HepG2 (cell line): ENCODE data around the gene TBC1D24. TPM values are rescaled to one million over a fixed set of nuclear protein-coding genes. Genes with fewer than 3 reads are reported as not detected.

Experiments used
- ASH2L ChIP-seq: fragments of 300-600, 200-600 bp; sonication (generic); IDR thresholded peaks from 2 replicates; pipeline ENCODE4 v1.7.0; 2017; ENCODE audit warnings: low read depth, mild to moderate bottlenecking, moderate library complexity, mixed read lengths, low read length; ENCODE audit not compliant: insufficient read length
- CREB1 ChIP-seq, 2 experiments: fragments of 450-650 bp in 1 of 2; IDR thresholded peaks; 2 replicates each; pipeline ENCODE4 v1.6.1; 2016 to 2017; ENCODE audit warnings: control low read depth in 1 of 2, mild to moderate bottlenecking in 1 of 2, missing compliant biosample characterization in 1 of 2, missing genetic modification characterization in 1 of 2
- ISX ChIP-seq: sonication (generic); formaldehyde crosslinking; conservative IDR thresholded peaks from 2 replicates; pipeline ENCODE4 v1.5.0; 2020; ENCODE audit warnings: missing genetic modification reagents
- JDP2 ChIP-seq: sonication (generic); formaldehyde crosslinking; IDR thresholded peaks from 2 replicates; pipeline ENCODE4 v1.8.1; 2022; ENCODE audit warnings: missing genetic modification reagents, borderline replicate concordance
- MTA3 ChIP-seq: sonication (generic); formaldehyde crosslinking; IDR thresholded peaks from 2 replicates; pipeline ENCODE4 v1.4.0; 2020; ENCODE audit warnings: missing genetic modification reagents
- NFE2L1 ChIP-seq: sonication (generic); formaldehyde crosslinking; IDR thresholded peaks from 2 replicates; pipeline ENCODE4 v1.4.0; 2020; ENCODE audit warnings: missing genetic modification reagents, mild to moderate bottlenecking, borderline replicate concordance
- NR2F6 ChIP-seq, 2 experiments: IDR thresholded peaks; 2 replicates each; pipeline ENCODE4 v1.6.1; 2016; ENCODE audit warnings: antibody characterized with exemption in 1 of 2, mild to moderate bottlenecking in 1 of 2
- REPIN1 ChIP-seq: sonication (generic); formaldehyde crosslinking; IDR thresholded peaks from 2 replicates; pipeline ENCODE4 v1.8.0; 2022; ENCODE audit warnings: missing genetic modification reagents, low read depth, mild to moderate bottlenecking, borderline replicate concordance
- SP140L ChIP-seq: sonication (generic); formaldehyde crosslinking; IDR thresholded peaks from 2 replicates; pipeline ENCODE4 v1.4.0; 2020; ENCODE audit warnings: missing genetic modification reagents, borderline replicate concordance
- ZNF124 ChIP-seq: sonication (generic); formaldehyde crosslinking; IDR thresholded peaks from 2 replicates; pipeline ENCODE4 v1.4.0; 2020; ENCODE audit warnings: missing genetic modification reagents
- ZNF225 ChIP-seq: sonication (generic); formaldehyde crosslinking; IDR thresholded peaks from 2 replicates; pipeline ENCODE4 v1.4.0; 2020; ENCODE audit warnings: mild to moderate bottlenecking, missing genetic modification reagents
- polyA plus RNA-seq, 8 experiments: library from polyadenylated mRNA; depleted of rRNA in 3 of 8; stranded (reverse) in 7 of 8; unstranded in 1 of 8; fragments of >200 nt; fragmentation: Illumina TruSeq in 4 of 8; extraction: Trizol in 4 of 8; gene quantifications; 2 replicates each; pipeline versions ENCODE4 v1.2.1 to v1.2.3, GENCODE V29; 2011 to 2016; ENCODE audit warnings: low read depth in 4 of 8, missing spikeins in 1 of 8, mixed read lengths in 1 of 8; ENCODE audit not compliant: insufficient read depth in 1 of 8
- total RNA-seq, 5 experiments: library from RNA; depleted of rRNA; stranded (reverse); fragments of >200 nt; fragmentation: Illumina TruSeq; extraction: Trizol; gene quantifications; 2 replicates each; pipeline ENCODE4 v1.2.3, GENCODE V29; 2016; ENCODE audit warnings: low read depth in 1 of 5
- TF ChIP-seq, protein P1 (sequence below), 2 experiments: sonication (generic) in 1 of 2; formaldehyde crosslinking in 1 of 2; IDR thresholded peaks; 2 replicates each; pipeline versions ENCODE4 v1.4.0 to v1.6.1; 2016 to 2020; ENCODE audit warnings: borderline replicate concordance in 1 of 2, low read depth in 1 of 2, mild to moderate bottlenecking in 1 of 2, missing genetic modification reagents in 1 of 2
- TF ChIP-seq, protein P2 (sequence below): IDR thresholded peaks from 2 replicates; pipeline ENCODE4 v1.6.1; 2016
- TF ChIP-seq, protein P3 (sequence below): sonication (generic); formaldehyde crosslinking; IDR thresholded peaks from 2 replicates; pipeline ENCODE4 v1.4.0; 2020; ENCODE audit warnings: mild to moderate bottlenecking, missing genetic modification reagents
- TF ChIP-seq, protein P4 (sequence below): sonication (generic); formaldehyde crosslinking; IDR thresholded peaks from 2 replicates; pipeline ENCODE4 v1.5.0; 2020; ENCODE audit warnings: mild to moderate bottlenecking, missing genetic modification reagents, borderline replicate concordance
- TF ChIP-seq, protein P5 (sequence below): sonication (generic); formaldehyde crosslinking; IDR thresholded peaks from 2 replicates; pipeline ENCODE4 v1.5.0; 2020; ENCODE audit warnings: missing genetic modification reagents

The TBC1D24 gene
- total and polyA plus RNA-seq, 2 of the 13 experiments (the other 11 are each of a cell fraction or from before 2014, with no cell fraction given) = 7.7 to 13.7 TPM

DNA sequence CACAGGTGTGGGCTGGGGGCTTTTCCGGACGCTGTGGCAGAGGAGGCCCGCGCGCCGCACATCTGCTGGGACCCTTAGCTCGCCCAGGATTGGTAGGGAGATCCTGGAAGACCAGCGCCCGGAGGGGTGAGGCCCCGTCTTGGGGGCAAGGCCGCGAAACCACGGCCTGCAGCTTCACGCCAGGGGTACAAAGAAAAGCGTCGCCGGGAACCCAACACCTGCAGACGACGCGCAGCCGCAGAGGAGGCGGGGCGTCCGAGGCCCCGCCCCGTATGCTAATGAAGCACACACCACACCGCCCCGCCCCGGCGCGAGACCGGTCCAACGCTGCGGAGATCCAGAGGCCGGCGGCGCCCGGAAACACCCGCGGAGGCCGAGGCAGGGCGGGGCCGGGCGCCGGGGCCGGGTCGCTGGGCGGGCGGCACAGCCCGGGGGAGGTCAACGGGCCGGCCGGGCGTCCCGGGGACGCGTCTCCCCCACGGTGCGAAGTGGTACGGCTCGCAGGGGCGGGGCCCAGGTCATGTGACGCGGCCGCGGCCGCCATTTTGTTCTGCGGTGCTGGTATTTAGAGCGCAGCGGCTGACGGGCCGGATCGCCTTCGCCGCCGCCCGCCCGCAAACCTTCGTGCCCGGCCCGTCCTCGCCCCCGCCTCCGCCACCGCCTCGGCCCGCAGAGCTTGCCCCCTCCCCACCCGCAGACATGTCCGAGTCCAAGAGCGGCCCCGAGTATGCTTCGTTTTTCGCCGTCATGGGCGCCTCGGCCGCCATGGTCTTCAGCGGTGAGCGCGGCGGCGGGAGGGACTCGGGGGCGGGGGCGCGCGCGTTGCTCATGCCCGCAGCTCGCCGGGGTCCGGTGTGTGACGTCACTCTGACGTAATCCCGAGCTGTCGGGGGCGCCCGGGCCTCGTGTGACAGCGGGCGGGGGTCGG, 38.7 kb downstream of the TBC1D24 start, which contains the start of gene ATP6V0C (continued):
- TF ChIP-seq, protein P1, sequence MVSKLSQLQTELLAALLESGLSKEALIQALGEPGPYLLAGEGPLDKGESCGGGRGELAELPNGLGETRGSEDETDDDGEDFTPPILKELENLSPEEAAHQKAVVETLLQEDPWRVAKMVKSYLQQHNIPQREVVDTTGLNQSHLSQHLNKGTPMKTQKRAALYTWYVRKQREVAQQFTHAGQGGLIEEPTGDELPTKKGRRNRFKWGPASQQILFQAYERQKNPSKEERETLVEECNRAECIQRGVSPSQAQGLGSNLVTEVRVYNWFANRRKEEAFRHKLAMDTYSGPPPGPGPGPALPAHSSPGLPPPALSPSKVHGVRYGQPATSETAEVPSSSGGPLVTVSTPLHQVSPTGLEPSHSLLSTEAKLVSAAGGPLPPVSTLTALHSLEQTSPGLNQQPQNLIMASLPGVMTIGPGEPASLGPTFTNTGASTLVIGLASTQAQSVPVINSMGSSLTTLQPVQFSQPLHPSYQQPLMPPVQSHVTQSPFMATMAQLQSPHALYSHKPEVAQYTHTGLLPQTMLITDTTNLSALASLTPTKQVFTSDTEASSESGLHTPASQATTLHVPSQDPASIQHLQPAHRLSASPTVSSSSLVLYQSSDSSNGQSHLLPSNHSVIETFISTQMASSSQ (IDR thresholded peaks at IDR 0.05; ENCODE audit: low read depth) = no peak
- TF ChIP-seq, protein P1 (CRISPR knock-in tag; IDR thresholded peaks at IDR 0.05; ENCODE audit: borderline replicate concordance) = no peak; the same call in 1 of the 2 replicates
- TF ChIP-seq CREB1 (IDR thresholded peaks at IDR 0.05) = peak; percentile 99
- TF ChIP-seq CREB1 (CRISPR knock-in tag; IDR thresholded peaks at IDR 0.05) = no peak
- TF ChIP-seq REPIN1 (CRISPR knock-in tag) = no peak
- TF ChIP-seq, protein P2, sequence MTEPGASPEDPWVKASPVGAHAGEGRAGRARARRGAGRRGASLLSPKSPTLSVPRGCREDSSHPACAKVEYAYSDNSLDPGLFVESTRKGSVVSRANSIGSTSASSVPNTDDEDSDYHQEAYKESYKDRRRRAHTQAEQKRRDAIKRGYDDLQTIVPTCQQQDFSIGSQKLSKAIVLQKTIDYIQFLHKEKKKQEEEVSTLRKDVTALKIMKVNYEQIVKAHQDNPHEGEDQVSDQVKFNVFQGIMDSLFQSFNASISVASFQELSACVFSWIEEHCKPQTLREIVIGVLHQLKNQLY = no peak
- no peak for TF ChIP-seq ISX (CRISPR knock-in tag)
- 0 out of 2 replicates have a peak, but pooled peaks have one; percentile 6 for TF ChIP-seq ZNF124 (CRISPR knock-in tag)
- TF ChIP-seq JDP2 (CRISPR knock-in tag) = no peak
- no peak for TF ChIP-seq NFE2L1 (CRISPR knock-in tag)
- no peak for TF ChIP-seq MTA3 (CRISPR knock-in tag)
- TF ChIP-seq, protein P3, sequence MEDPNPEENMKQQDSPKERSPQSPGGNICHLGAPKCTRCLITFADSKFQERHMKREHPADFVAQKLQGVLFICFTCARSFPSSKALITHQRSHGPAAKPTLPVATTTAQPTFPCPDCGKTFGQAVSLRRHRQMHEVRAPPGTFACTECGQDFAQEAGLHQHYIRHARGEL = 0 out of 2 replicates have a peak, but pooled peaks have one; percentile 20
- peak; percentile 68 for TF ChIP-seq ASH2L
- no peak for TF ChIP-seq SP140L (CRISPR knock-in tag)
- no peak for TF ChIP-seq NR2F6 (IDR thresholded peaks at IDR 0.05)
- no peak for TF ChIP-seq NR2F6 (CRISPR knock-in tag; IDR thresholded peaks at IDR 0.05)
- TF ChIP-seq, protein P4, sequence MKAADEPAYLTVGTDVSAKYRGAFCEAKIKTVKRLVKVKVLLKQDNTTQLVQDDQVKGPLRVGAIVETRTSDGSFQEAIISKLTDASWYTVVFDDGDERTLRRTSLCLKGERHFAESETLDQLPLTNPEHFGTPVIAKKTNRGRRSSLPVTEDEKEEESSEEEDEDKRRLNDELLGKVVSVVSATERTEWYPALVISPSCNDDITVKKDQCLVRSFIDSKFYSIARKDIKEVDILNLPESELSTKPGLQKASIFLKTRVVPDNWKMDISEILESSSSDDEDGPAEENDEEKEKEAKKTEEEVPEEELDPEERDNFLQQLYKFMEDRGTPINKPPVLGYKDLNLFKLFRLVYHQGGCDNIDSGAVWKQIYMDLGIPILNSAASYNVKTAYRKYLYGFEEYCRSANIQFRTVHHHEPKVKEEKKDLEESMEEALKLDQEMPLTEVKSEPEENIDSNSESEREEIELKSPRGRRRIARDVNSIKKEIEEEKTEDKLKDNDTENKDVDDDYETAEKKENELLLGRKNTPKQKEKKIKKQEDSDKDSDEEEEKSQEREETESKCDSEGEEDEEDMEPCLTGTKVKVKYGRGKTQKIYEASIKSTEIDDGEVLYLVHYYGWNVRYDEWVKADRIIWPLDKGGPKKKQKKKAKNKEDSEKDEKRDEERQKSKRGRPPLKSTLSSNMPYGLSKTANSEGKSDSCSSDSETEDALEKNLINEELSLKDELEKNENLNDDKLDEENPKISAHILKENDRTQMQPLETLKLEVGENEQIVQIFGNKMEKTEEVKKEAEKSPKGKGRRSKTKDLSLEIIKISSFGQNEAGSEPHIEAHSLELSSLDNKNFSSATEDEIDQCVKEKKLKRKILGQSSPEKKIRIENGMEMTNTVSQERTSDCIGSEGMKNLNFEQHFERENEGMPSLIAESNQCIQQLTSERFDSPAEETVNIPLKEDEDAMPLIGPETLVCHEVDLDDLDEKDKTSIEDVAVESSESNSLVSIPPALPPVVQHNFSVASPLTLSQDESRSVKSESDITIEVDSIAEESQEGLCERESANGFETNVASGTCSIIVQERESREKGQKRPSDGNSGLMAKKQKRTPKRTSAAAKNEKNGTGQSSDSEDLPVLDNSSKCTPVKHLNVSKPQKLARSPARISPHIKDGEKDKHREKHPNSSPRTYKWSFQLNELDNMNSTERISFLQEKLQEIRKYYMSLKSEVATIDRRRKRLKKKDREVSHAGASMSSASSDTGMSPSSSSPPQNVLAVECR (CRISPR knock-in tag) = peak; percentile 54
- TF ChIP-seq ZNF225 (CRISPR knock-in tag) = peak; percentile 91
- TF ChIP-seq, protein P5, sequence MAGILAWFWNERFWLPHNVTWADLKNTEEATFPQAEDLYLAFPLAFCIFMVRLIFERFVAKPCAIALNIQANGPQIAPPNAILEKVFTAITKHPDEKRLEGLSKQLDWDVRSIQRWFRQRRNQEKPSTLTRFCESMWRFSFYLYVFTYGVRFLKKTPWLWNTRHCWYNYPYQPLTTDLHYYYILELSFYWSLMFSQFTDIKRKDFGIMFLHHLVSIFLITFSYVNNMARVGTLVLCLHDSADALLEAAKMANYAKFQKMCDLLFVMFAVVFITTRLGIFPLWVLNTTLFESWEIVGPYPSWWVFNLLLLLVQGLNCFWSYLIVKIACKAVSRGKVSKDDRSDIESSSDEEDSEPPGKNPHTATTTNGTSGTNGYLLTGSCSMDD (CRISPR knock-in tag) = no peak
